Epithelial cell of esophagus (primary cell): Measurements from ENCODE around the gene TRPM3.

Source experiments
- DNase-seq: peaks from one replicate; pipeline ENCODE4 v3.0.0; 2010; ENCODE audit warnings: low read depth
- H3K4me3 ChIP-seq: 2 replicates; pipeline ENCODE4 v1.5.1; 2011; ENCODE audit warnings: mild to moderate bottlenecking, low read length, control low read depth
- CTCF ChIP-seq: IDR thresholded peaks from 2 replicates; pipeline ENCODE4 v1.5.1; 2011; ENCODE audit warnings: low read depth, mild to moderate bottlenecking, low read length, control low read depth, inconsistent platforms; ENCODE audit not compliant: insufficient read depth; ENCODE audit errors: missing control alignments

The TRPM3 gene

GRCh38 chr9:70792796-70793195 lies 328.6 kb downstream of the TRPM3 start:
- no peak for DNase-seq
- no peak overlapping the region for H3K4me3 ChIP-seq
- TF ChIP-seq CTCF = no peak

GRCh38 chr9:70791936-70792335 lies 329.5 kb downstream of the TRPM3 start:
- no peak for DNase-seq
- H3K4me3 ChIP-seq = no peak overlapping the region
- no peak for TF ChIP-seq CTCF

- no peak overlapping the region for H3K4me3 ChIP-seq
- no peak for TF ChIP-seq CTCF
- no peak for DNase-seq
Measured at GRCh38 chr9:70789086-70789485, 332.3 kb downstream of the TRPM3 start.

- no peak overlapping the region for H3K4me3 ChIP-seq
- DNase-seq = no peak
- no peak for TF ChIP-seq CTCF
Measured at GRCh38 chr9:70784456-70784855, 337.0 kb downstream of the TRPM3 start.

GRCh38 chr9:70778568-70778967 lies 342.9 kb downstream of the TRPM3 start:
- no peak overlapping the region for H3K4me3 ChIP-seq
- TF ChIP-seq CTCF = no peak
- no peak for DNase-seq

GRCh38 chr9:70773579-70773978 lies 347.8 kb downstream of the TRPM3 start:
- H3K4me3 ChIP-seq = no peak overlapping the region
- no peak for DNase-seq
- TF ChIP-seq CTCF = no peak

- TF ChIP-seq CTCF = no peak
- no peak for DNase-seq
- no peak overlapping the region for H3K4me3 ChIP-seq
Measured at GRCh38 chr9:70772601-70773000, 348.8 kb downstream of the TRPM3 start.
